Natural killer cell (primary cell): Measurements from ENCODE around the gene SHC4. TPM values are rescaled to one million over a fixed set of nuclear protein-coding genes. Genes with fewer than 3 reads are reported as not detected.

Source experiments
- ATAC-seq, 3 donors: fragments of 150-1000 bp in 2 of 3; fragments of 200-7000 bp in 1 of 3; cut with Tn5 transposase; 1 replicate in 1 of 3; 2 replicates in 2 of 3; pipeline ENCODE4 v1.10.0; 2021; ENCODE audit warnings: mild to moderate bottlenecking in 2 of 3, moderate library complexity in 2 of 3
- DNase-seq, 2 donors: peaks; one replicate each; pipeline versions ENCODE4 v3.0.0 to v3.0.0-alpha.2; 2013 to 2021; ENCODE audit warnings: mixed read lengths in 1 of 2
- H3K27ac ChIP-seq: one replicate; pipeline ENCODE4 v1.5.1; 2013; ENCODE audit warnings: mild to moderate bottlenecking, low read length
- H3K27me3 ChIP-seq: one replicate; pipeline ENCODE4 v1.6.1; 2013; ENCODE audit warnings: low read length; ENCODE audit not compliant: control insufficient read depth, insufficient read depth
- H3K36me3 ChIP-seq: one replicate; pipeline ENCODE4 v1.6.1; 2013; ENCODE audit warnings: low read length; ENCODE audit not compliant: control insufficient read depth, insufficient read depth
- H3K4me1 ChIP-seq: one replicate; pipeline ENCODE4 v1.6.1; 2013; ENCODE audit warnings: low read length; ENCODE audit not compliant: control insufficient read depth, insufficient read depth
- H3K4me3 ChIP-seq: one replicate; pipeline ENCODE4 v1.5.1; 2013; ENCODE audit warnings: low read length
- H3K9me3 ChIP-seq: one replicate; pipeline ENCODE4 v1.6.1; 2013; ENCODE audit warnings: low read length; ENCODE audit not compliant: control insufficient read depth, insufficient read depth
- H3K27ac Mint-ChIP-seq, 2 donors: one replicate each; pipeline ENCODE4 v1.8.0; 2022; ENCODE audit warnings: mild to moderate bottlenecking in 2 of 2, mixed read lengths in 2 of 2, moderate library complexity in 1 of 2
- H3K27me3 Mint-ChIP-seq, 2 donors: one replicate each; pipeline ENCODE4 v1.8.0; 2022; ENCODE audit warnings: low read depth in 2 of 2, mixed read lengths in 2 of 2
- H3K36me3 Mint-ChIP-seq: one replicate; pipeline ENCODE4 v1.8.0; 2022; ENCODE audit warnings: mixed read lengths
- H3K4me1 Mint-ChIP-seq, 2 donors: one replicate each; pipeline ENCODE4 v1.8.0; 2022; ENCODE audit warnings: mixed read lengths in 2 of 2
- H3K4me3 Mint-ChIP-seq: one replicate; pipeline ENCODE4 v1.8.0; 2022; ENCODE audit warnings: mild to moderate bottlenecking, moderate library complexity, mixed read lengths
- H3K9me3 Mint-ChIP-seq, 2 donors: one replicate each; pipeline ENCODE4 v1.8.0; 2022; ENCODE audit warnings: mixed read lengths in 2 of 2
- WGBS: methylation state at CpG from one replicate; pipeline ENCODE4 v1.1.7; 2013; ENCODE audit warnings: missing lambda C conversion rate; ENCODE audit not compliant: insufficient coverage; 5-methylcytosine and 5-hydroxymethylcytosine counted together
- intact Hi-C: fragments of 100-400 bp; cut with micrococcal nuclease; formaldehyde crosslinking; loops from one replicate; pipeline ENCODE4 v1.14.2; 2022
- total RNA-seq, 4 donors: library from RNA; stranded (reverse); fragments of 120-200 nt in 1 of 4; gene quantifications; one replicate each; pipeline versions ENCODE4 v1.2.3 to v1.2.4, GENCODE V29; 2013 to 2022
- TF ChIP-seq, protein P1 (sequence below): fragments of 200-600 bp; IDR thresholded peaks from one replicate; pipeline ENCODE4 v1.8.0; 2022; ENCODE audit warnings: antibody characterized with exemption

The SHC4 gene
- total RNA-seq, 3 donors from 2014 or later (not counting 1 experiment from before 2014, with no cell fraction given) = 0.19 to 0.43 (median 0.20) TPM

DNA sequence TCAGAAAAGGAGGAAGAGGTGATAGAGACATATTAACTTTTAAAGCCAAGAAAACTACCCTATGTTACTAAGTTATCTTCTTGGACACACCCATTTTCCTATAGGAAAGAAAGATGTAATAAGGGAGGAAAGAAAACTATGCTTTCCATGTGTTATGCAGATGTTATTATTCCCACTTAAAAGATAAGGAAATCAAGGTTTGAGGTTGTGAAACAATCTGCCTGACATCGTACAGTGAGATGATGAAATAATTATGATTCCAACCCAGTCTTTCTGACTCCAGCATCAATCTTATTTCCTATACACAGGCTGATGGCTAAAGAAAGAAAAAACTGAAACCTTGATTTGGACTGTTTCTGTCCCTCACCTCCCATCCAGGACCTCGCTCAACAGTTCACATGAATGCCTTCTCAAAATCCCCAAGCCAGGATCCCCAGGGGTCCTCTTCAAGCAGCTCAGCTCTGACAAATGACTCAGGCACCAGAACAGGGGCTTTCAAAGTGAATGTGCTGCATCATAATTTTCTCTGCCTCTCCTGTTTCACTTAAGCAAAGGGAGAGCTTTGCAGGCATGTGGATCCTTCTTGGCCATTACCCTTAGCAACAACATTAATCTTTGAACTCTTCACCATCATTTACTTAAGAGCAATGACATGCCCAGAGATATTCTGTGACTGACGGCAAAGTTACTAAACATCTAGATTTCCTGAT, 98.2 kb downstream of the SHC4 start:
- H3K27me3 Mint-ChIP-seq = peaks cover 13 to 14% of the 10 kb centered on the region in 2 donors
- H3K36me3 Mint-ChIP-seq = no peaks in the 10 kb centered on the region
- H3K4me3 Mint-ChIP-seq = no peak overlapping the region
- H3K27ac Mint-ChIP-seq = no peak overlapping the region
- Histone ChIP-seq H3K4me3 (no peak overlapping the region), H3K27me3 (peaks cover 7% of the 10 kb centered on the region), H3K36me3 (no peaks in the 10 kb centered on the region), H3K9me3 (no peaks in the 10 kb centered on the region), H3K27ac (no peak overlapping the region), H3K4me1 (no peaks in the 10 kb centered on the region)
- intact Hi-C loops = no loop called here
- H3K9me3 Mint-ChIP-seq = no peaks in the 10 kb centered on the region
- WGBS = 92% methylated on average over 2 of the region's 3 CpGs
- H3K4me1 Mint-ChIP-seq = peaks cover 0 to 5% of the 10 kb centered on the region in 2 donors
- ATAC-seq (no peak), DNase-seq (no peak)
- TF ChIP-seq, protein P1, sequence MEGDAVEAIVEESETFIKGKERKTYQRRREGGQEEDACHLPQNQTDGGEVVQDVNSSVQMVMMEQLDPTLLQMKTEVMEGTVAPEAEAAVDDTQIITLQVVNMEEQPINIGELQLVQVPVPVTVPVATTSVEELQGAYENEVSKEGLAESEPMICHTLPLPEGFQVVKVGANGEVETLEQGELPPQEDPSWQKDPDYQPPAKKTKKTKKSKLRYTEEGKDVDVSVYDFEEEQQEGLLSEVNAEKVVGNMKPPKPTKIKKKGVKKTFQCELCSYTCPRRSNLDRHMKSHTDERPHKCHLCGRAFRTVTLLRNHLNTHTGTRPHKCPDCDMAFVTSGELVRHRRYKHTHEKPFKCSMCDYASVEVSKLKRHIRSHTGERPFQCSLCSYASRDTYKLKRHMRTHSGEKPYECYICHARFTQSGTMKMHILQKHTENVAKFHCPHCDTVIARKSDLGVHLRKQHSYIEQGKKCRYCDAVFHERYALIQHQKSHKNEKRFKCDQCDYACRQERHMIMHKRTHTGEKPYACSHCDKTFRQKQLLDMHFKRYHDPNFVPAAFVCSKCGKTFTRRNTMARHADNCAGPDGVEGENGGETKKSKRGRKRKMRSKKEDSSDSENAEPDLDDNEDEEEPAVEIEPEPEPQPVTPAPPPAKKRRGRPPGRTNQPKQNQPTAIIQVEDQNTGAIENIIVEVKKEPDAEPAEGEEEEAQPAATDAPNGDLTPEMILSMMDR = no peak

- DNase-seq (no peak), ATAC-seq (no peak)
- H3K27ac Mint-ChIP-seq = no peak overlapping the region
Observed at GRCh38 chr15:48862705-48863104, 101.0 kb downstream of the SHC4 start.

DNA sequence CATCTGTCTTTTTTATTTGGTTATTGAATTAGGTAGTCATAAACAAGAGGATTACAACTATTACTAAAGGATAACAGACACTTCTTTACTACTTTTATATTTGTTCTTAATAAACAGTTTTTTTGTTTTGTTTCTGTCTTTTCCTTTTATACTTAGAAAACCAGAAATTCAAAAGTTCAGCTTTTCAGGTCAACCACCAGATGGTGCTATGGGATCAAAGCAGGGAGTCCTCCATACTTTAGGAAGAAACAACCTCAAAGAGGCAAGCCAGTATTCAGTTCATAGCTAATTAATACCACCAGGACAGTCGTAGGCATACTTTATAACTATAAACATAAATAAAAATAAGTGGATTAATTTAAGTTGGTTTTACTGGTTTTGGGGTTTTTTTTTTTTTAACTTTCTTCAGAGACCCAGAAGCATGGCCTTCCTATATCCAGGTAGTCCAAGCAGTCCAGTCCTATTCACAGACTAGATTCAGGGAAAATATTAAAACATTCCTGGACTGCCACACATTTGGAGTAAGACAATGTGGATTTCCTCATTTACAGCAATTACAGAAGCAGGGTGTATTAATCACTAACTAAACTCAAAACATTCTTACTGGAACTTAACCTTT, 101.8 kb downstream of the SHC4 start:
- DNase-seq (peak in 1 of 2 donors; percentile 83), ATAC-seq (peak; percentile 74 to 88 (median 81))
- intact Hi-C loops = loop anchor here (1.0 to 2.0 kb wide), 5 partner anchors 113 to 1283 kb away; partner anchors contain the start of gene FGF7
- Mint-ChIP-seq H3K9me3 (no peaks in the 10 kb centered on the region), H3K27ac (no peak overlapping the region), H3K27me3 (peaks cover 15 to 23% of the 10 kb centered on the region in 2 donors), H3K4me1 (peaks cover 0 to 5% of the 10 kb centered on the region in 2 donors), H3K4me3 (no peak overlapping the region), H3K36me3 (no peaks in the 10 kb centered on the region)
- no CpG with 5 or more reads among the region's 1 CpG for WGBS
- Histone ChIP-seq H3K27ac (no peak overlapping the region), H3K9me3 (no peaks in the 10 kb centered on the region), H3K36me3 (no peaks in the 10 kb centered on the region), H3K4me1 (no peaks in the 10 kb centered on the region), H3K27me3 (no peaks in the 10 kb centered on the region), H3K4me3 (no peak overlapping the region)
- TF ChIP-seq, protein P1 = peak; percentile 94

More at GRCh38 chr15:48862705-48863104, 101.0 kb downstream of the SHC4 start:
- no peak overlapping the region for H3K27ac ChIP-seq
- WGBS = 79% methylated on average over 1 of the region's 1 CpG
- TF ChIP-seq, protein P1 = no peak
- intact Hi-C loops = loop anchor here (1.0 to 2.0 kb wide), 2 partner anchors 112 to 284 kb away; no protein-coding TSS in a partner anchor
- Mint-ChIP-seq H3K4me3 (no peak overlapping the region), H3K27me3 (peaks cover 15 to 23% of the 10 kb centered on the region in 2 donors), H3K36me3 (no peaks in the 10 kb centered on the region), H3K4me1 (peaks cover 0 to 5% of the 10 kb centered on the region in 2 donors), H3K9me3 (no peaks in the 10 kb centered on the region)
- H3K9me3 ChIP-seq = no peaks in the 10 kb centered on the region
- no peak overlapping the region for H3K4me3 ChIP-seq
- H3K27me3 ChIP-seq = no peaks in the 10 kb centered on the region
- no peaks in the 10 kb centered on the region for H3K36me3 ChIP-seq
- no peaks in the 10 kb centered on the region for H3K4me1 ChIP-seq
